Neural progenitor cell (in vitro differentiated cells): ENCODE measurements around the gene TSPAN19.

Experiments
- CTCF ChIP-seq: fragments of 200-600 bp; sonication (generic); IDR thresholded peaks from 2 replicates; pipeline ENCODE4 v1.5.1; 2017; ENCODE audit warnings: antibody characterized with exemption, mild to moderate bottlenecking
- EZH2 ChIP-seq: fragments of 200-600 bp; sonication (generic); IDR thresholded peaks from 2 replicates; pipeline ENCODE4 v1.6.1; 2017; ENCODE audit warnings: antibody characterized with exemption, mild to moderate bottlenecking, moderate library complexity
- EZH2phosphoT487 ChIP-seq: fragments of 200-600 bp; sonication (generic); IDR thresholded peaks from 2 replicates; pipeline ENCODE4 v1.6.1; 2017; ENCODE audit warnings: antibody characterized with exemption

DNA sequence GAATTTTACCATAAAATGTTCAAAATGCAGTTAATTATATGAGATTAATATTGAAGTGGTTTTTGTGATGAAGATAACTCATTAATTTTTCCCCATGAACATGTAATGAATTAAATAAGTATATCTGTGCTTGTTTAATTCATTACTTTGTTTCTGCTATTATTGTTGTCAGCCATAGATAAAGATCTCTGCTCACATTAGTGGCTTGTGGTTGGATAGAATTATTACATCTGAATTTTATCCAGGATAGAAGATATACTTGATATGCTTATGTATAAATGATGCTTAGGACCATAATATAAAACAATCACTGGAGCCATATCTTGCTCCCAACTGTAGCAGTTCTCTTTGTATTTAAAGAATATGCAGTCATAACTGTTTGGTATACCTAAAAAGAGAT lies 18.5 kb downstream of the TSPAN19 start:
- TF ChIP-seq CTCF (no peak), EZH2 (no peak), EZH2phosphoT487 (no peak)
